ELF-1 (cell line): Measurements from ENCODE around the gene PRKCB.

Source experiments
- DNase-seq: peaks from one replicate; pipeline ENCODE4 v3.0.0-alpha.2; 2016; ENCODE audit warnings: low read depth, low spot score

Gene PRKCB

GRCh38 chr16:24165273-24165672, 329.5 kb downstream of the PRKCB start:
- no peak for DNase-seq

- DNase-seq, result no peak
Measured at GRCh38 chr16:24166661-24167528, 331.1 kb downstream of the PRKCB start.

- no peak for DNase-seq
Measured at GRCh38 chr16:24168856-24169255, 333.1 kb downstream of the PRKCB start.

GRCh38 chr16:24170407-24170806, 334.6 kb downstream of the PRKCB start:
- no peak for DNase-seq

- no peak for DNase-seq
Measured at GRCh38 chr16:24174504-24174903, 338.7 kb downstream of the PRKCB start.

GRCh38 chr16:24174957-24175356, 339.2 kb downstream of the PRKCB start:
- DNase-seq, result no peak

GRCh38 chr16:24178496-24178895, 342.7 kb downstream of the PRKCB start:
- DNase-seq, result peak; percentile 36

GRCh38 chr16:24180451-24180850, 344.7 kb downstream of the PRKCB start:
- DNase-seq, result no peak

GRCh38 chr16:24188021-24188542, 352.3 kb downstream of the PRKCB start:
- peak; percentile 22 for DNase-seq

- no peak for DNase-seq
Measured at GRCh38 chr16:24188751-24189318, 353.1 kb downstream of the PRKCB start.

- DNase-seq, result no peak
Measured at GRCh38 chr16:24189941-24190340, 354.2 kb downstream of the PRKCB start.

- DNase-seq, result no peak
Measured at GRCh38 chr16:24191876-24192402, 356.2 kb downstream of the PRKCB start.

GRCh38 chr16:24195221-24195620, 359.4 kb downstream of the PRKCB start:
- no peak for DNase-seq

- DNase-seq, result no peak
Measured at GRCh38 chr16:24198807-24199533, 363.2 kb downstream of the PRKCB start.

GRCh38 chr16:24203675-24204074, 367.9 kb downstream of the PRKCB start:
- DNase-seq, result peak; percentile 50

- no peak for DNase-seq
Measured at GRCh38 chr16:24204150-24204665, 368.4 kb downstream of the PRKCB start.

GRCh38 chr16:24206926-24207325, 371.1 kb downstream of the PRKCB start:
- no peak for DNase-seq

- DNase-seq, result peak; percentile 73
Measured at GRCh38 chr16:24208710-24209109, 372.9 kb downstream of the PRKCB start.

GRCh38 chr16:24214992-24215391, 379.2 kb downstream of the PRKCB start:
- DNase-seq, result no peak

- DNase-seq, result no peak
Measured at GRCh38 chr16:24216961-24217360, 381.2 kb downstream of the PRKCB start.

GRCh38 chr16:24217461-24217860, 381.7 kb downstream of the PRKCB start:
- no peak for DNase-seq

GRCh38 chr16:24218299-24218698, 382.5 kb downstream of the PRKCB start:
- DNase-seq, result no peak
